Fibroblast of skin of left quadriceps (primary cell): ENCODE measurements around the gene MAP2K2.
"Not testable (repeated sequence)": the region's sequence is repeated elsewhere in the genome, so short reads cannot be mapped to it uniquely, and the experiment has no call there.

Source experiments
- DNase-seq, 2 experiments: peaks; one replicate each; pipeline ENCODE4 v3.0.0-alpha.2; 2013; ENCODE audit warnings: low read depth in 2 of 2

The MAP2K2 gene

GRCh38 chr19:4130744-4131438 is 7.0 kb upstream of the MAP2K2 start:
- no peak for DNase-seq

GRCh38 chr19:4129050-4129449 is 5.1 kb upstream of the MAP2K2 start:
- DNase-seq: not testable (repeated sequence)

GRCh38 chr19:4127322-4127721 is 3.4 kb upstream of the MAP2K2 start:
- not testable (repeated sequence) for DNase-seq

- DNase-seq: no peak
These were observed 716 bp upstream of the MAP2K2 start for GRCh38 chr19:4124638-4125037.

- DNase-seq: no peak
These were observed 1.4 kb downstream of the MAP2K2 start for GRCh38 chr19:4122480-4122879.

- no peak for DNase-seq
These were observed 2.1 kb downstream of the MAP2K2 start for GRCh38 chr19:4121815-4122214.

- DNase-seq: no peak
These were observed 2.7 kb downstream of the MAP2K2 start for GRCh38 chr19:4121273-4121612.

- DNase-seq: peak in 1 of 2 experiments; percentile 23
These were observed 3.2 kb downstream of the MAP2K2 start for GRCh38 chr19:4120559-4121272.

- DNase-seq: no peak
These were observed 4.2 kb downstream of the MAP2K2 start for GRCh38 chr19:4119763-4120162.

- no peak for DNase-seq
These were observed 8.0 kb downstream of the MAP2K2 start for GRCh38 chr19:4115818-4116385.

- DNase-seq: no peak
These were observed 8.7 kb downstream of the MAP2K2 start for GRCh38 chr19:4115050-4115817.

- no peak for DNase-seq
These were observed 9.7 kb downstream of the MAP2K2 start for GRCh38 chr19:4114181-4114580.

- no peak for DNase-seq
These were observed 10.4 kb downstream of the MAP2K2 start for GRCh38 chr19:4113398-4114088.

- DNase-seq: no peak
These were observed 11.6 kb downstream of the MAP2K2 start for GRCh38 chr19:4112367-4112766.

- DNase-seq: no peak
These were observed 14.3 kb downstream of the MAP2K2 start for GRCh38 chr19:4109626-4109945.

GRCh38 chr19:4108767-4109625 is 14.9 kb downstream of the MAP2K2 start:
- no peak for DNase-seq

GRCh38 chr19:4103080-4103433 is 20.9 kb downstream of the MAP2K2 start:
- DNase-seq: no peak

- DNase-seq: no peak
These were observed 21.4 kb downstream of the MAP2K2 start for GRCh38 chr19:4102339-4103079.

- no peak for DNase-seq
These were observed 22.5 kb downstream of the MAP2K2 start for GRCh38 chr19:4101496-4101770.

- no peak for DNase-seq
These were observed 23.1 kb downstream of the MAP2K2 start for GRCh38 chr19:4100647-4101495.
